Kasumi-1 (cell line): ENCODE results near the gene NANOGP8.
A peak's percentile ranks its signal among the peaks of the same experiment; 100 is the strongest.
"Not testable (repeated sequence)": the region's sequence is repeated elsewhere in the genome, so short reads cannot be mapped to it uniquely, and the experiment has no call there.

Experiments used
- DNase-seq, 2 experiments: peaks; one replicate each; lab custom pipeline; 2025; lab: John Stamatoyannopoulos, UW

NANOGP8 gene

DNA sequence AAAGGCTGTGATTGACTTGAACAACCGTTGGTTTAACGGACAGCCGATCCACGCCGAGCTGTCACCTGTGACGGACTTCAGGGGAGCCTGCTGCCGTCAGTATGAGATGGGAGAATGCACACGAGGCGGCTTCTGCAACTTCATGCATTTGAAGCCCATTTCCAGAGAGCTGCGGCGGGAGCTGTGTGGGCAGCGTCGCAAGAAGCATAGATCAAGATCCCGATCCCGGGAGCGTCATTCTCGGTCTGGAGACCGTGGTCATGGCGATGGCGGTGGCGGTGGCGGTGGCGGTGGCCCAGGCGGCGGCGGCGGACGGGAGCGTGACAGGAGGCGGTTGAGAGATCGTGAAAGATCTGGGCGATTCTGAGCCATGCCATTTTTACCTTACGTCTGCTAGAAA lies 7.8 kb upstream of the NANOGP8 start:
- no peak for DNase-seq

DNA sequence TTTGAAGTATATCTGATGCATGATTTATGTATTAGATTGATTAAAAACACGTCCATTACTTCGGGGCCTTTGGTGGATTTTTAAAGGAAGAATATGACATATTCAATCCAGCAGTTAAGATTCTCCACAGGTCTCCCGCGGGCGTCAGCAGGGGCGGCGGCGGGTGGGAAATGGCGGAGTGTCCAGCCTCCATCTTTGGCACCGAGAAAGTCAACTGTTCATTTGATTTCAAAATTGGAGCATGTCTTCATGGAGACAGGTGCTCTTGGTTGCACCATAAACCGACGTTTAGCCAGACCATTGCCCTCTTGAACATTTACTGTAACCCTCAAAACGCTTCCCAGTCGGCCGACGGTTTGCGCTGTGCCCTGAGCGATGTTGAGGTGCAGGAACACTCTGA lies 7.2 kb upstream of the NANOGP8 start:
- no peak for DNase-seq

GRCh38 chr15:35090104-35090807 lies 5.2 kb upstream of the NANOGP8 start:
- no peak for DNase-seq

DNA sequence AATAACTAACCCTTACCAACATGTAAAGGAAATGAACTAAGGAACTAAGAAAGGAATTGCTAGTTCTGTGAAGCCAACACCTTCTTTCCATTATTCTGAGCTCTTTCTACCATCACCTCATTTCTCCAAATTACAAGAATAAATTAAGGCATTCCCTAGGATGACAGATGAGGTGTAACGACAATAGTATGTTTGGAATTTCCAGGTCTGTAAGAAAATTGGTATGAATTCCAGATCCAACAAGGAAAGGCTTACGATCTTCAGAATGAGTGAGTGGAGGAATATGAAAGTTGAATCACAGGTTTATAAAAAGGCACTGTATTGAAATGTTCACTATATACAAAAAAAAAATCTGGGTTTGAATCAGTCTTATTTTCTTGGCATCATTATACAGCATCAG lies 4.5 kb upstream of the NANOGP8 start:
- no peak for DNase-seq

DNA sequence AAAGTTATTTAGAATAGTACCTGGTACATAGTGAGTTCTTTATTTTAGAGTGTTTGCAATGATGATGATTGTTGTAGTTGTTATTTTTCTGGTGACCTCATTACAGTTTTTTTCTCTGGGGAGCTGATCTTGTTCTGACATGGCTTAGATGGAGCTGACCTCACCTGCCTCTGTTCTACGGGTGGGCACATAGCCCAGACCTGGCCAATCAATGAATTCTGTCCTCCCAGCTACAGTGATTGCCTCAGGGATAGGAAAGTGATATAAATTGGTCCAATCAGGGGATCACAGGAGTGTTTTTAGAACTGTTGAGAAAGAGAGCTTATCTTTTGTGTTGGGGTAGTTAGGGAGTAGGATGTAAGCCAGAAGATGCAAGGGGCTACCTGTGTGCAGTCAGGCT lies 3.2 kb upstream of the NANOGP8 start:
- DNase-seq = no peak

GRCh38 chr15:35087759-35088158 lies 2.7 kb upstream of the NANOGP8 start:
- DNase-seq = no peak

DNA sequence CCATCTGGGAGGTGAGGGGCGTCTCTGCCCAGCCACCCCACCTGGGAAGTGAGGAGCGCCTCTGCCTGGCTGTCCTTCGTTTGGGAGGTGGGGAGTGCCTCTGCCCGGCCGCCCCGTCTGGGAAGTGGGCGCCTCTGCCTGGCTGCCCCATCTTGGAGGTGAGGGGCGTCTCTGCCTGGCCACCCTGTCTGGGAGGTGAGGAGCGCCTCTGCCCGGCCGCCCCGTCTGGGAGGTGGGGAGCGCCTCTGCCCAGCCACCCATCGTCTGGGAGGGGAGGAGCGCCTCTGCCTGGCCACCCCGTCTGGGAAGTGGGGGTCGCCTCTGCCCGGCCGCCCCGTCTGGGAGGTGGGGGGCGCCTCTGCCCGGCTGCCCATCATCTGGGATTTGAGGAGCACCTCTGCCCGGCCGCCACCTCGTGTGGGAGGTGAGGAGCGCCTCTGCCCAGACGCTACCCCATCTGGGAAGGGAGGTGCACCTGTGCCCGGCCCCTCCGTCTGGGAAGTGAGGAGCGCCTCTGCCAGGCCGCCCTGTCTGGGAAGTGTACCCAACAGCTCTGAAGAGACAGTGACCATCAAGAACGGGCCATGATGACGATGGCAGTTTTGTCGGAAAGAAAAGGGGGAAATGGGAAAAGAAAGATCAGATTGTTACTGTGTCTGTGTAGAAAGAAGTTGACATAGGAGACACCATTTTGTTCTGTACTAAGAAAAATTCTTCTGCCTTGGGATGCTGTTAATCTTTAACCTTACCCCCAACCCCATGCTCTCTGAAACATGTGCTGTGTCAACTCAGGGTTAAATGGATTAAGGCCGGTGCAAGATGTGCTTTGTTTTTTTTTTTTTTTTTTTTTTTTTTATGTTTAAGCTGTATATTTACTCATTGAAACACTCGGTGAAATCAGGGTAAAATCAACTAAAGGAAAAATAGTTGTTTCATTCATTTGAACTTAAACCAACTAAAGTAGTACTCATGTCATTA lies 2.4 kb downstream of the NANOGP8 start:
- DNase-seq = not testable (repeated sequence)

DNA sequence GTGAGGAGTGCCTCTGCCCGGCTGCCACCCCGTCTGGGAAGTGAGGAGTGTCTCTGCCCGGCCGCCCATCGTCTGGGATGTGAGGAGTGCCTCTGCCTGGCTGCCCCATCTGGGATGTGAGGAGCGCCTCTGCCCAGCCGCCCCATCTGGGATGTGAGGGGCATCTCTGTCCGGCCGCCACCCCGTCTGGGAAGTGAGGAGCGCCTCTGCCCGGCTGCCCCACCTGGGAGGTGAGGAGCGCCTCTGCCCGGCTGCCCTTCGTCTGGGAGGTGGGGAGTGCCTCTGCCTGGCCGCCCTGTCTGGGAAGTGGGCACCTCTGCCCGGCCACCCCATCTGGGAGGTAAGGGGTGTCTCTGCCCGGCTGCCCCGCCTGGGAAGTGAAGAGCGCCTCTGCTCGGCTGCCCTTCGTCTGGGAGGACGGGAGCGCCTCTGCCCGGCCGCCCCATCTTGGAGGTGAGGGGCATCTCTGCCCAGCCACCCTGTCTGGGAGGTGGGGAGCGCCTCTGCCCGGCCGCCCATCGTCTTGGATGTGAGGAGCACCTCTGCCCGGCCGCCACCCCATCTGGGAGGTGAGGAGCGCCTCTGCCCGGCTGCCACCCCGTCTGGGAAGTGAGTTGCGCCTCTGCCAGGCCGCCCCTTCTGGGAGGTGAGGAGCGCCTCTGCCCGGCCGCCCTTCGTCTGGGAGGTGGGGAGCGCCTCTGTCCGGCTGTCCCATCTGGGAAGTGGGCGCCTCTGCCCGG lies 3.3 kb downstream of the NANOGP8 start:
- not testable (repeated sequence) for DNase-seq

- DNase-seq = no peak
Measured at GRCh38 chr15:35080226-35080625, 4.9 kb downstream of the NANOGP8 start.

DNA sequence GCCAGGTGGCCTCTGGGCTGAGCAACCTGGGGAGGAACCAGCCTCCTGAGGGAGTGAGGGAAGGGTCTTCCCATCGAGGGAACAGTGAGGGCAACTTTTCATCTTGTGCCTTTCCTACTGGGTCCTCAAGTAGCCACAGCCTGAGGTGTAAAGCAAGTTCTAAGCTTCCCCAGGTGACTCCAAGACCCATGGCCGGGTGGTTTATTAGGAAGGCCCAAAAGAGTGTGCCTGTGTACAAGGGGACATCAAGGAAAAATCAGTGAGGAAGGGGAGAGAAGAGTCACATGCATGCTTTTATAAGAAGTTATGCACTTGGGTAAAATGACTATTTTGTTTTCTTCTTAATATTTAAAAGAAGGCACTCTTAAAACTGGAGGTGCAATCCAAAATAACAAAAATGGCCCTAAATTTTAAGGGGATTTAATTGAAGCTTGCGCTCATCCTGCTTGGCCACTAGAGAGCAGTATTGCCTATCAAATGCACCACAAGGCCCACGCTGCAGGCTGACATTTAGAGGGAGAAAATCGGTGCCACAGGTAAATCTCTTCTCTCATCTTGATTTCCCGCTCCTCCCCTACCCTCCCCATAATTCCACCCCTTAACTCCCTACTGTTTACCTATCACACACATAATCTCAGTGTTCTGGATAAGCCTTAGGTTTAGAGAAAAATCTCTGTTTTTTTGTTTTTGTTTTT lies 6.7 kb downstream of the NANOGP8 start:
- DNase-seq = peak; percentile 21 to 24

- no peak for DNase-seq
Measured at GRCh38 chr15:35071106-35071505, 14.0 kb downstream of the NANOGP8 start.

- no peak for DNase-seq
Measured at GRCh38 chr15:35068846-35069475, 16.1 kb downstream of the NANOGP8 start.

DNA sequence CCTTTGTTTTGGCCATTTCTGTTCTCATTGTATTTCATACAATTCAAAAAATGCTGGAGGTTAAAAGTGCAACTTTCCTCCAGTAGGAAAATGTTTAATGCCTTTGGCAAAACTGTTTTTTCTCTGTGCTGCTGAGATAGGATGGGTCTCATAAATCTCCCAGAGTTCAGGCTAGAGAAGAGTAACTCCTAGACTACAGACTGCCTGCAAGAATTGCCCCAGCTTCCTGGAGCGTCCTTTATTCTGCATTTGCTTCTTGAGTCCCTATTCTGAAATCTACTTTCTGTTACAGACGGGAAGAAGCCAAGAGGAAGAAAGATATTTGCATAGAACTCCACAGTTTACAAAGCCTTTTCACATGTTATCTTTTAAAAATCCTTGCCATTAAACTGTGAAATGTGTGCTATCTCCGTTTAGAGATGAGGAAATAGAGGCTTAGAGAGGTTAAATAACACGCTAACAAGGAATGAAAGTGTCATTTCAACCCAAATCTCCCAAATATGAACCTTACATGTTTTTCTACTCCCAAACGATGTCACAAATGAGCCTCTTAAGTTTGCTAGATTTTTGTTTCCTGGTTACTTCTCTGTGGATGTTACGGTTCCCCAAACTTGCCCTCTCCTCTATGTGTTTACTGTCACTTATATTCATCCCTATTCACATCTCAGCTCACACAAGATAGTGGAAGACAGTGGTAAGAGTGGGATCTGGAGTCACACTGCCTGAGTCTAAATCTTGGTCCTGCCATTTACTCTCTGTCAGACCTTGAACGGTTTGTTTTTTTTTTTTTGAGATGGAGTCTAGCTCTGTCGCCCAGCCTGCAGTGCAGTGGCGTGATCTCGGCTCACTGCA lies 17.4 kb downstream of the NANOGP8 start:
- no peak for DNase-seq

DNA sequence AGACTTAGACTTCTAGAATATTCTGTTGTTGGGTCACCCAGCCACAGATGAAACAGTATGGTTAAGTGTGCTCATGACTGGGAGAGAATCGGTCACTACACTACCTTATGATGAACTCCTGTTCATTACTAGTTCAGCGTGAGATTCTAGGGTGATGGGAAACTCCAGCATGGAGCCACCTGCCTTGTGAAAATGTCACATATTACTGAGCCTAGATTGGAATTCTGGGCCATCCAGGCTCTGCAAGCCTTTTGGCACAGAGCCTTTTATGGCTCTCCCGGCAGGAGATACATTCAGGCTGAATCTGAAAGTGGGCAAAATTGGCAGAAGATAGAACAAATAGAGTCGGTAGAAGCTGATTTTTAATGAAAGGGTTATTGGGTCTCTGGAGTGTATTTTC lies 19.0 kb downstream of the NANOGP8 start:
- DNase-seq = no peak

DNA sequence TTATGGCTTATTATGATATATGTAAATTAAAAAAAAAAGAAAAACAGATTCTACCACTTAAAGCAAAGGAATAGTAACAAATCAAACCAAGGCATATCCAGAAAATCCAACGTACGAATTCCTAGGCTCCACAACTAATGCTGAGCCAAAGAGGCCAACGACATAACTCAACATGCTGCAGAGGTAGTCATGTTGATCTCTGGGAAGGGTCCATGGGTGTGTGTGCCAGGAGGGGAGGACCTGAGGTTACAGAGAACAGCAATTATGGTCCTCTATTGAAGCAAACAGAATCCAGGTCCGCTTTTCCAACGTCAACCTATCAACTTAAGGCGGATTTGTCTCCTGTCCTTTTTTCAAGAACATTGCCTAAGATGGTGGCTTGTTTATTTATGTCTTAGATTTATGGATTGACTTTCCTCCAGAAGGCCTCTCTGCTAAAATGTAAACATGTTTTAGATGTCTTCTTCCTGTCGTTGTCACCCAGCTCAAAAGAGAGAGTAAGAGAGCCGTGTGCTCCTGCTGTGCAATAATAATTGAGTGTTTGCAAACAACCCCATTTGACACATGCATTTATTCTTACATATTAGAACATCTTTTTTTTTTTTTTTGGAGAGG lies 20.4 kb downstream of the NANOGP8 start:
- DNase-seq = no peak

DNA sequence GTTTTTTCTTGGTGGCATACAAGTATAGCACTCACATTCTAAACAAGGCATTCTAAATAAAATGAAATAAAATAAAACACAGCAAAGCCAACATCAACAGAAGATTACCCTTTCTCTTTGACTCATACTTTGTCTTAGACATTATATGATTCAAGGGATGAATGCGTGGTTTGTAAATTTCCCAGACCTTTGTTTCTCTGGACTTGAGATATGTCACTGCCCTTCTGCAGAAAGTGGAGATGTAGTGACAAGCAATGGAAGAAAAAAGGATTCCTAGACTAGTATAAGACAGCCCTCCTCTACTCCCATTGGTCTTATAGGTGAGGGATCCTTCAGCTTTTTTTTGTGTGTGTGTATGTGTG lies 22.4 kb downstream of the NANOGP8 start:
- no peak for DNase-seq

DNA sequence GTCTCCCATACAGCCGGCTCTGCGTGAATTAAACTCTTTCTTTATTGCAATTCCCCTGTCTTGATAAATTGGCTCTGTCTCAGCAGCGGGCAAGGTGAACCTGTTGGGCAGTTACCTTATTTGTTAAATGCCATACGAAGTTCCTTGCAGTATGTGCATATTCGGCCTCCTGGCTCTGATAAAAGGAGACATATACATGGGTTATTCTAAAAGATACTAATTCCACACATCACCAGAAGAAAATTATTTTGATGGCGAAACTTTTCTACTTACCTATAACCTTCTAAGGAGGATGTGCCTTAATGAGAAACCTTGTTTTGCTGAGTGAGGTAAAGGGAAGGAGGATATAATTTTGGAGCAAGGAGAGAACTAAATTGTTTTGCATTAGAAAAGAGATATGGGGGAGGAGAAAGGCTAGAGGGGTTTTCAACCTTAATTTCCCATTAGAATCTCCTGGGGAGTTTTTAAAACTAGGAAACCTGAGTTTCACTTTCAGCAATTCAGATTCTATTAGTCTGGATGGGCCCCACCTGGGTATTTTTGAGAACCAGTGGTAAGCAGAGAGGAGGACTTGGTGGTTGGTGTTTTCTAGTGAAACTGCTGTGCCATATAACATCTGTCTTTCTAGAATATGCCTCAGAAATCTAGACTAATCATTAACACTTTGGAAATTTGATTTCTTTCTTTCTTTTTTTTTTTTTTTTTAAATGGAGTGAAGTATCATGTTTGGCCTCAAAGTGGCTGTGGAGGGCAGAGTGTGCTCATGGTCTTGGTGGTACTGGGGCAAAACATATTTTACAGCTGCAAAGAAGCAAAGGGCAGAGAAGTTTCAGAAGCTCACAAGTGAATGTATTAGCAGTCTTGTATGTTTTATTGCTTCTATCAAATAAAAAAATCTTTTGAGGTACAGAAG lies 23.0 kb downstream of the NANOGP8 start:
- no peak for DNase-seq

DNA sequence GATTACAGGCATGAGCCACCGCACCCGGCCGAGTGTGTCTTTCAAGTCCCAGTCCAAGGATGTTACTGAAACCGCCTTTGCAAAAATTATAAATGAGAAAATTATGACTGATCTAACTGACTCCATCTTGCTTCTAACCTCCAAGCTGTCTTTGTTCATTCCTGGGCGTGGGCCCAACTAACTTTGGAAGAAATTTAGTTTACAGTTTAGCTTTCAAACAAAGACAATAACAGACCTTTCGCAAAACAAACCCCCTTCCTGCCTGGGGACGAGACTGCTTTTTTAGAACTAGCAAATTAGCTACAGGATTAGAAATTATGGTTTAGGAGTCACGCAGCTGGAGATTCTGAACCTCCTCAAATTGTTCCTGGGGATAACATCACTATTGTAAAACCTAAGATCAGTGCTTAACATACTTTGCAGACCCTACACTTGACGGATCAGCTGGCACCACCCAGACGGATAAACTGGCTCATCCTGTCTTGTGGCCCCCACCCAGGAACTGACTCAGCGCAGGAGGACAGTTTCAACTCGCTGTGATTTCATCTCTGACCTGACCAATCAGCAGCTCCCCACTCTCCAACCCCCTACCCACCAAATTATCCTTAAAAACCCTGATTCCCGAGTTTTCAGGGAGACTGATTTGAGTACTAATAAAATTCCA lies 23.8 kb downstream of the NANOGP8 start:
- DNase-seq = no peak
